SK-N-MC (cell line): ENCODE results near the gene PCBP3.
"Not testable (repeated sequence)": the region's sequence is repeated elsewhere in the genome, so short reads cannot be mapped to it uniquely, and the experiment has no call there.

Source experiments
- DNase-seq: peaks from one replicate; pipeline ENCODE4 v3.0.0-alpha.2; 2011; ENCODE audit warnings: low read depth, low spot score
- H3K27ac ChIP-seq: fragments of 200-600 bp; sonication (generic); 2 replicates; pipeline ENCODE4 v1.5.1; 2016; ENCODE audit warnings: mixed run types
- H3K36me3 ChIP-seq: fragments of 200-600 bp; sonication (generic); 2 replicates; pipeline ENCODE4 v1.6.1; 2017; ENCODE audit warnings: antibody characterized with exemption, low read length, mixed read lengths; ENCODE audit not compliant: insufficient read depth
- H3K4me3 ChIP-seq: fragments of 200-600 bp; sonication (generic); 2 replicates; pipeline ENCODE4 v1.5.1; 2016
- H3K9ac ChIP-seq: fragments of 200-600 bp; sonication (generic); 2 replicates; pipeline ENCODE4 v1.8.0; 2017; ENCODE audit warnings: mixed run types, mixed read lengths; ENCODE audit not compliant: insufficient read length
- H3K9me3 ChIP-seq: fragments of 200-600 bp; sonication (generic); 2 replicates; pipeline ENCODE4 v1.6.1; 2017; ENCODE audit warnings: low read depth, mild to moderate bottlenecking, antibody characterized with exemption, low read length, moderate library complexity, mixed read lengths
- EZH2 ChIP-seq: fragments of 200-600 bp; sonication (generic); IDR thresholded peaks from one replicate; pipeline ENCODE4 v1.6.1; 2017; ENCODE audit warnings: antibody characterized with exemption
- FOXP2 ChIP-seq: optimal IDR thresholded peaks from 2 replicates; pipeline ENCODE3; 2011; ENCODE audit warnings: mild to moderate bottlenecking, moderate library complexity; ENCODE audit not compliant: insufficient read depth; ENCODE audit errors: extremely low read length, control extremely low read depth
- POLR2AphosphoS5 ChIP-seq: IDR thresholded peaks from 2 replicates; pipeline ENCODE4 v1.6.1; 2012; ENCODE audit warnings: mild to moderate bottlenecking, low read depth, low read length, borderline replicate concordance

The PCBP3 gene

GRCh38 chr21:45713613-45714012, 70.1 kb downstream of the PCBP3 start:
- TF ChIP-seq POLR2AphosphoS5 (no peak), FOXP2 (no peak), EZH2 (no peak)
- no peak overlapping the region for H3K27ac ChIP-seq
- DNase-seq = no peak

GRCh38 chr21:45715441-45715840, 71.9 kb downstream of the PCBP3 start:
- Histone ChIP-seq H3K36me3 (no peaks in the 10 kb centered on the region), H3K9me3 (0 out of 2 replicates have a peak, but pooled peaks cover 6% of the 10 kb centered on the region)
- no peak for TF ChIP-seq POLR2AphosphoS5
- TF ChIP-seq FOXP2 = no peak
- no peak for TF ChIP-seq EZH2

More at GRCh38 chr21:45713613-45714012, 70.1 kb downstream of the PCBP3 start:
- no peaks in the 10 kb centered on the region for H3K36me3 ChIP-seq
- H3K9ac ChIP-seq = no peak overlapping the region
- 0 out of 2 replicates have a peak, but pooled peaks cover 6% of the 10 kb centered on the region for H3K9me3 ChIP-seq
- no peak overlapping the region for H3K4me3 ChIP-seq

GRCh38 chr21:45718413-45718812, 74.9 kb downstream of the PCBP3 start:
- no peak overlapping the region for H3K27ac ChIP-seq
- H3K36me3 ChIP-seq = no peaks in the 10 kb centered on the region
- H3K4me3 ChIP-seq = no peak overlapping the region
- H3K9me3 ChIP-seq = 0 out of 2 replicates have a peak, but pooled peaks cover 6% of the 10 kb centered on the region
- TF ChIP-seq EZH2 (no peak), POLR2AphosphoS5 (no peak)
- no peak overlapping the region for H3K9ac ChIP-seq
- no peak for DNase-seq

More at GRCh38 chr21:45715441-45715840, 71.9 kb downstream of the PCBP3 start:
- Histone ChIP-seq H3K4me3 (no peak overlapping the region), H3K27ac (no peak overlapping the region), H3K9ac (no peak overlapping the region)
- DNase-seq = no peak

GRCh38 chr21:45719177-45719802, 75.8 kb downstream of the PCBP3 start:
- no peak overlapping the region for H3K27ac ChIP-seq
- H3K36me3 ChIP-seq = no peaks in the 10 kb centered on the region
- DNase-seq = no peak
- TF ChIP-seq EZH2 (no peak), FOXP2 (no peak), POLR2AphosphoS5 (no peak)
- no peak overlapping the region for H3K4me3 ChIP-seq
- no peak overlapping the region for H3K9ac ChIP-seq
- H3K9me3 ChIP-seq = 0 out of 2 replicates have a peak, but pooled peaks cover 6% of the 10 kb centered on the region

DNA sequence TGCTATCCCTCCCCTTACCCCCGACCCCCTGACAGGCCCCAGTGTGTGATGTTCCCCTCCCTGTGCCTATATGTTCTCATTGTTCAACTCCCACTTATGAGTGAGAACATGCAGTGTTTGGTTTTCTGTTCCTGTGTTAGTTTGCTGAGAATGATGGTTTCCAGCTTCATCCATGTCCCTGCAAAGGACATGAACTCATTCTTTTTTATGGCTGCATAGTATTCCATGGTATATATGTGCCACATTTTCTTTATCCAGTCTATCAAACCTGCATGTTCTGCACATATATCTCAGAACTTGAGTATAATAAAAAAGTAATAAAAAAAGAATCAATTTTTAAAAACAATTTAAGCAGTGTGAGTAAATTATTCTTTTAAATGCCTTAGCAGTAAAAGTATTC, 76.7 kb downstream of the PCBP3 start:
- not testable (repeated sequence) for H3K9me3 ChIP-seq, H3K36me3 ChIP-seq, H3K9ac ChIP-seq, H3K4me3 ChIP-seq, H3K27ac ChIP-seq, DNase-seq

DNA sequence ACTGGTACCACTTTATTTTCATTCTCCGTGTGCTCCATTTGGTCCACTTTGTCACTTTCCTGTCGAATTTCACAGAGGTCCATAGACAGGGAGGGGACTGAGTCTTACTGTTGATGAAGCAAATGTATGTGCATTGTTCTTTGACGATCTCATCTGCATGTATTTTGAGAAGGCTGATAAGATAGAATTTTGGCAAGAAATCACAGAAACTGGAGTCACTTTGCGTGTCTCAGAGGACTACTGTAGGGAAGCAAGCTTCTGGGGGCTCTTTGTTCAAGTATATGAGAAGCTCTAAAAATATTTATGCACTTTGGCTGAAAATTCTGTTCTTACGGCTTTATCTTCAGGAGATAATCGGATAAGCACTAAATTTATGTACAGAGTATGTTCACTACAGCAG, 78.1 kb downstream of the PCBP3 start:
- no peak for DNase-seq
- H3K9ac ChIP-seq = no peak overlapping the region
- H3K36me3 ChIP-seq = no peaks in the 10 kb centered on the region
- TF ChIP-seq POLR2AphosphoS5 (no peak), FOXP2 (no peak), EZH2 (no peak)
- no peak overlapping the region for H3K4me3 ChIP-seq
- H3K27ac ChIP-seq = no peak overlapping the region
- no peaks in the 10 kb centered on the region for H3K9me3 ChIP-seq

- no peak overlapping the region for H3K4me3 ChIP-seq
- H3K9me3 ChIP-seq = no peaks in the 10 kb centered on the region
- no peak overlapping the region for H3K9ac ChIP-seq
- H3K36me3 ChIP-seq = no peaks in the 10 kb centered on the region
- DNase-seq = no peak
- TF ChIP-seq EZH2 = no peak
- no peak overlapping the region for H3K27ac ChIP-seq
Measured at GRCh38 chr21:45723049-45723958, 79.8 kb downstream of the PCBP3 start.

DNA sequence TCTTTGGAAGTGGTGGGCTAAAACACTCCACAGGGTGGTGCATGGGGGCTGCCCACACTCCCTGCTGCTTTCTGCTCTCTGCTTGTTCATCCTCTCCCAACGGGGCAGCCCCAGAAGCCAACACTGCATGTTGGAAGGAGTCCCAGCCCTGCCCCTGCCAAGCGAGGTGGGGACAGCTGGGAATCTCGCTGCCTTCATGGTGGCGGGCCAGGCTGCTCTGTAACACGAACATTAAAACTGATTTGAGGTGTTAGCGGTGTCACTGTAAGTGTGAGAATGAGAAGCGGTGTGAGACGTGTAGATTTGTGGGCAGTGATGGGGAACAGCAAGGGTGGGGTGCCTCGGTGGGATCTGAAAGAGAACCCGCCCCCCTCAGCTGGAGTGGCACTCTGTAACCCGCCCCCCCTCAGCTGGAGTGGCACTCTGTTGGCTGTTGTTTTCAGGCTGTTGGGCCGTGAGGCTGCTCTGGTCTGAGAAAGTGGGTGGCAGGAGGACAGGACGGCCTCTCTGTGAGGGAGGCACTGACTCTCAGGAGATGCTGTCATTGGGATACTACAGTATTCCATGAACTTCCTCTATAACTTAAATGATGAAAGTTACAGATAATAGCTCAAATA, 80.9 kb downstream of the PCBP3 start:
- H3K4me3 ChIP-seq = no peak overlapping the region
- H3K36me3 ChIP-seq = no peaks in the 10 kb centered on the region
- no peak overlapping the region for H3K9ac ChIP-seq
- H3K27ac ChIP-seq = no peak overlapping the region
- no peak for TF ChIP-seq EZH2
- no peak for TF ChIP-seq POLR2AphosphoS5
- TF ChIP-seq FOXP2 = no peak
- no peak for DNase-seq
- H3K9me3 ChIP-seq = no peaks in the 10 kb centered on the region
